ENCODE measurements around the gene TNRC6C.

TNRC6C gene

GRCh38 chr17:78140169-78141051 lies 181.9 kb downstream of the TNRC6C start:
- no peak overlapping the region for H3K4me3 ChIP-seq (replicated peaks in 1 of 2; ENCODE audit: low read depth in 2 of 2, low read length in 2 of 2)
- DNase-seq (ENCODE audit: low read depth in 2 of 2), result peak; percentile 68 to 72
- TF ChIP-seq CTCF (IDR thresholded peaks at IDR 0.05; ENCODE audit: low read depth, low read length), result no peak

- H3K4me3 ChIP-seq (replicated peaks in 1 of 2; ENCODE audit: low read depth in 2 of 2, low read length in 2 of 2), result no peak overlapping the region
- TF ChIP-seq CTCF (IDR thresholded peaks at IDR 0.05; ENCODE audit: low read depth, low read length), result no peak
Observed at GRCh38 chr17:78141437-78142118, 183.1 kb downstream of the TNRC6C start.

GRCh38 chr17:78142119-78142861 lies 183.8 kb downstream of the TNRC6C start:
- TF ChIP-seq CTCF (IDR thresholded peaks at IDR 0.05; ENCODE audit: low read depth, low read length), result no peak
- peak in 1 of 2 donors; percentile 62 for DNase-seq (ENCODE audit: low read depth in 2 of 2)
- no peak overlapping the region for H3K4me3 ChIP-seq (replicated peaks in 1 of 2; ENCODE audit: low read depth in 2 of 2, low read length in 2 of 2)

More at GRCh38 chr17:78141437-78142118, 183.1 kb downstream of the TNRC6C start:
- DNase-seq (ENCODE audit: low read depth in 2 of 2), result no peak

GRCh38 chr17:78143214-78144146 lies 185.0 kb downstream of the TNRC6C start:
- no peak for DNase-seq (ENCODE audit: low read depth in 2 of 2)
- H3K4me3 ChIP-seq (replicated peaks in 1 of 2; ENCODE audit: low read depth in 2 of 2, low read length in 2 of 2), result no peak overlapping the region
- TF ChIP-seq CTCF (IDR thresholded peaks at IDR 0.05; ENCODE audit: low read depth, low read length), result no peak

GRCh38 chr17:78144147-78144719 lies 185.7 kb downstream of the TNRC6C start:
- no peak for TF ChIP-seq CTCF (IDR thresholded peaks at IDR 0.05; ENCODE audit: low read depth, low read length)
- peak; percentile 76 to 97 for DNase-seq (ENCODE audit: low read depth in 2 of 2)

More at GRCh38 chr17:78144147-78144719, 185.7 kb downstream of the TNRC6C start:
- no peak overlapping the region for H3K4me3 ChIP-seq (replicated peaks in 1 of 2; ENCODE audit: low read depth in 2 of 2, low read length in 2 of 2)

All from cardiac fibroblast (primary cell).